Panc1 (cell line): Measurements from ENCODE around the gene S100A6. TPM values are rescaled to one million over a fixed set of nuclear protein-coding genes. Genes with fewer than 3 reads are reported as not detected.
"Not testable (repeated sequence)": the region's sequence is repeated elsewhere in the genome, so short reads cannot be mapped to it uniquely, and the experiment has no call there.

ENCODE experiments used
- ATAC-seq: fragments of 200-7000 bp; cut with Tn5 transposase; 2 replicates; pipeline ENCODE4 v1.9.1; 2020; ENCODE audit warnings: mild to moderate bottlenecking, moderate library complexity
- BruUV-seq: library from RNA; stranded (reverse); fragments of 400-500 nt; replicated peaks from 2 replicates; lab custom pipeline; 2021; lab: Mats Ljungman, UMichigan
- CTCF ChIA-PET: fragments of 300-600 bp; sonication (Branson Sonifier 250); formaldehyde crosslinking; loops from one replicate; lab custom pipeline; 2022; ENCODE audit warnings: antibody characterized with exemption; lab: Charles Lee
- POLR2A ChIA-PET: fragments of 300-600 bp; sonication (Branson Sonifier 250); formaldehyde crosslinking; loops from one replicate; lab custom pipeline; 2022; ENCODE audit warnings: antibody characterized with exemption; lab: Charles Lee
- DNase-seq: peaks from one replicate; pipeline ENCODE4 v3.0.0-alpha.2; 2010; ENCODE audit warnings: low read depth, low spot score
- H3K27ac ChIP-seq: 2 replicates; pipeline ENCODE4 v1.5.1; 2011; ENCODE audit warnings: mild to moderate bottlenecking, low read length, inconsistent platforms
- H3K27me3 ChIP-seq: fragments of 200-500 bp; sonication (Bioruptor generic); 2 replicates; pipeline ENCODE4 v1.6.0; 2014; ENCODE audit warnings: low read length, inconsistent platforms; ENCODE audit not compliant: control insufficient read depth, insufficient read depth
- H3K36me3 ChIP-seq: fragments of 200-500 bp; sonication (Bioruptor generic); 2 replicates; pipeline ENCODE4 v1.5.1; 2014; ENCODE audit warnings: inconsistent platforms, mild to moderate bottlenecking, low read length, moderate library complexity; ENCODE audit not compliant: control insufficient read depth, insufficient read depth
- H3K4me1 ChIP-seq: 2 replicates; pipeline ENCODE4 v1.5.1; 2011; ENCODE audit warnings: inconsistent platforms, mild to moderate bottlenecking, low read length, moderate library complexity; ENCODE audit not compliant: control insufficient read depth, insufficient read depth
- H3K4me3 ChIP-seq, 2 experiments: 2 replicates each; pipeline ENCODE4 v1.5.1; 2011 to 2012; ENCODE audit warnings: low read depth in 2 of 2, low read length in 2 of 2, mild to moderate bottlenecking in 2 of 2, inconsistent platforms in 1 of 2, moderate library complexity in 1 of 2
- H3K9me3 ChIP-seq: fragments of 200-500 bp; sonication (Bioruptor generic); 2 replicates; pipeline ENCODE4 v1.5.1; 2014; ENCODE audit warnings: low read depth, mild to moderate bottlenecking, inconsistent platforms, low read length, moderate library complexity; ENCODE audit not compliant: control insufficient read depth, insufficient read depth
- CTCF ChIP-seq: fragments of 450-650 bp; IDR thresholded peaks from 2 replicates; pipeline ENCODE4 v1.5.1; 2017; ENCODE audit warnings: mild to moderate bottlenecking
- POLR2AphosphoS5 ChIP-seq: IDR thresholded peaks from 2 replicates; pipeline ENCODE4 v1.6.1; 2012; ENCODE audit warnings: mild to moderate bottlenecking, low read depth, low read length, moderate library complexity
- REST ChIP-seq, 2 experiments: IDR thresholded peaks; 2 replicates each; pipeline ENCODE4 v1.6.1; 2011 to 2012; ENCODE audit warnings: low read depth in 2 of 2, control low read depth in 1 of 2, low read length in 1 of 2, mild to moderate bottlenecking in 1 of 2, moderate library complexity in 1 of 2; ENCODE audit not compliant: insufficient read depth in 1 of 2
- SIN3A ChIP-seq: IDR thresholded peaks from 2 replicates; pipeline ENCODE4 v1.6.1; 2012; ENCODE audit warnings: low read depth, mild to moderate bottlenecking, low read length, moderate library complexity, borderline replicate concordance; ENCODE audit not compliant: insufficient read depth
- TCF7L2 ChIP-seq: IDR thresholded peaks from 2 replicates; pipeline ENCODE4 v1.6.1; 2011; ENCODE audit warnings: mild to moderate bottlenecking, low read depth, low read length, inconsistent platforms
- in situ Hi-C: cut with HindIII; loops from 2 replicates; pipeline ENCODE4 v1.10.0; 2016; ENCODE audit warnings: low sequenced_read_pairs, low pct_unique_long_range_greater_than_20kb
- intact Hi-C: fragments of 100-400 bp; cut with micrococcal nuclease; formaldehyde crosslinking; loops from one replicate; pipeline ENCODE4 v1.10.0; 2022; ENCODE audit not compliant: unreplicated experiment
- total RNA-seq: library from RNA; stranded (reverse); gene quantifications from one replicate; pipeline ENCODE4 v1.2.1, GENCODE V29; 2021; ENCODE audit not compliant: unreplicated experiment

Gene S100A6
- total RNA-seq, 1 experiment from 2014 or later = 1,986 TPM

DNA sequence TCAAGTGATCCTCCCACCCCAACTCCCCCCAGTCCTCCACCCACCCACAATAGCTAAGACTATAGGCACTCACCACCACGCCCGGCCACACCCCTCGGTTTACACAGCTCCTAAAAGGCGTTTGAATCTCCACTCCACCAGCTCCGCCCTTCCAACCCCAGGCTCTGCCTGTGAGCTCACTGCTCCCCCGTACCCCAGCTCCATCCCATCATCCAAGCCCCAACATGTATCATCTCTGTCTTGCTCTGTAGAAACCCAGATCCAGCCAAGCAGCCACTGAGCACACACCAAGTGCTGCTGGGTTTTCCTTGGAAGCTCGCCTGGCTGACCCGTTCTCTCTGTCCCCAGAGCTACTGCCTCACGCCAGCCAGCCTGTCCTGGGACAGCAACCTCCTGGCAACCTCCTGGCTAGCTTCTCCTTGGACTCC lies 41.8 kb upstream of the S100A6 start:
- Histone ChIP-seq H3K4me1 (no peaks in the 10 kb centered on the region; the same call in 1 of the 2 replicates), H3K9me3 (no peaks in the 10 kb centered on the region), H3K4me3 (no peak overlapping the region), H3K27ac (no peak overlapping the region), H3K27me3 (no peaks in the 10 kb centered on the region), H3K36me3 (no peaks in the 10 kb centered on the region)
- ChIA-PET CTCF (interaction anchor here (0.7 to 0.8 kb wide), 2 partner anchors 67 to 403 kb away, joined by 4 read pairs; no protein-coding TSS in a partner anchor), POLR2A (interaction anchor here (0.5 kb wide), 1 partner anchor 11 kb away, joined by 4 read pairs; no protein-coding TSS in a partner anchor)
- ATAC-seq (no peak; the same call in 1 of the 2 replicates), DNase-seq (no peak)
- TF ChIP-seq REST (IDR thresholded peaks at IDR 0.05; ENCODE audit: insufficient read depth in 1 of 2, low read depth in 2 of 2, low read length in 1 of 2) (no peak), CTCF (no peak), TCF7L2 (no peak), SIN3A (no peak), POLR2AphosphoS5 (no peak)
- no TSS peak for BruUV-seq
- in situ Hi-C loops = no loop called here
- intact Hi-C loops = loop anchor here (10.0 kb wide), 1 partner anchor 77 kb away; the partner anchor contains the start of gene SNAPIN

GRCh38 chr1:153577138-153577537 lies 41.3 kb upstream of the S100A6 start:
- Histone ChIP-seq H3K36me3 (no peaks in the 10 kb centered on the region), H3K27ac (no peak overlapping the region), H3K4me3 (no peak overlapping the region), H3K4me1 (no peaks in the 10 kb centered on the region; the same call in 1 of the 2 replicates), H3K9me3 (no peaks in the 10 kb centered on the region), H3K27me3 (no peaks in the 10 kb centered on the region)
- CTCF ChIA-PET = interaction anchor here (0.6 to 0.8 kb wide), 3 partner anchors 66 to 402 kb away, joined by 4 to 5 read pairs (median 4); no protein-coding TSS in a partner anchor
- POLR2A ChIA-PET = no interaction called here
- BruUV-seq = no TSS peak
- TF ChIP-seq POLR2AphosphoS5 (no peak), TCF7L2 (no peak), SIN3A (no peak), REST (IDR thresholded peaks at IDR 0.05; ENCODE audit: insufficient read depth in 1 of 2, low read depth in 2 of 2, low read length in 1 of 2) (no peak), CTCF (no peak)
- in situ Hi-C loops = no loop called here
- ATAC-seq (no peak), DNase-seq (no peak)
- intact Hi-C loops = loop anchor here (10.0 kb wide), 1 partner anchor 78 kb away; the partner anchor contains the start of gene SNAPIN

DNA sequence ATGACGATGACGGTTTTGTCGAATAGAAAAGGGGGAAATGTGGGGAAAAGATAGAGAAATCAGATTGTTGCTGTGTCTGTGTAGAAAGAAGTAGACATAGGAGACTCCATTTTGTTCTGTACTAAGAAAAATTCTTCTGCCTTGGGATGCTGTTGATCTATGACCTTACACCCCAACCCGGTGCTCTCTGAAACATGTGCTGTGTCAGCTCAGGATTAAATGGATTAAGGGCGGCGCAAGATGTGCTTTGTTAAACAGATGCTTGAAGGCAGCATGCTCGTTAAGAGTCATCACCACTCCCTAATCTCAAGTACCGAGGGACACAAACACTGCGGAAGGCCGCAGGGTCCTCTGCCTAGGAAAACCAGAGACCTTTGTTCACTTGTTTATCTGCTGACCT lies 39.7 kb upstream of the S100A6 start:
- intact Hi-C loops = loop anchor here (10.0 kb wide), 1 partner anchor 79 kb away; the partner anchor contains the start of gene SNAPIN
- POLR2A ChIA-PET = interaction anchor here (0.6 kb wide), 1 partner anchor 152 kb away, joined by 3 read pairs; the partner anchor contains the start of gene INTS3
- in situ Hi-C loops = not testable (repeated sequence)

More for the DNA sequence above, 39.7 kb upstream of the S100A6 start:
- ATAC-seq, DNase-seq, H3K4me1 ChIP-seq, H3K9me3 ChIP-seq, H3K27me3 ChIP-seq, H3K27ac ChIP-seq, CTCF ChIA-PET, H3K4me3 ChIP-seq, BruUV-seq, H3K36me3 ChIP-seq: not testable (repeated sequence)
